Activated CD4-positive, CD25-positive, alpha-beta regulatory T cell (primary cell): Measurements from ENCODE around the gene ATP13A4.
"Not testable (repeated sequence)": the region's sequence is repeated elsewhere in the genome, so short reads cannot be mapped to it uniquely, and the experiment has no call there.

ENCODE experiments used
- DNase-seq, 4 experiments: peaks; one replicate each; lab custom pipeline; 2025; lab: John Stamatoyannopoulos, UW

ATP13A4 gene

GRCh38 chr3:193560870-193561269 is 6.2 kb upstream of the ATP13A4 start:
- no peak for DNase-seq

GRCh38 chr3:193560091-193560490 is 5.4 kb upstream of the ATP13A4 start:
- no peak for DNase-seq

- no peak for DNase-seq
These were observed 4.4 kb upstream of the ATP13A4 start for GRCh38 chr3:193559100-193559499.

- DNase-seq = no peak
These were observed 2.1 kb upstream of the ATP13A4 start for GRCh38 chr3:193556841-193557240.

- no peak for DNase-seq
These were observed 1.1 kb downstream of the ATP13A4 start for GRCh38 chr3:193553586-193553985.

- no peak for DNase-seq
These were observed 1.8 kb downstream of the ATP13A4 start for GRCh38 chr3:193552923-193553322.

- no peak for DNase-seq
These were observed 6.3 kb downstream of the ATP13A4 start for GRCh38 chr3:193548406-193548805.

- no peak for DNase-seq
These were observed 8.6 kb downstream of the ATP13A4 start for GRCh38 chr3:193546129-193546528.

GRCh38 chr3:193545304-193545703 is 9.4 kb downstream of the ATP13A4 start:
- DNase-seq = no peak

GRCh38 chr3:193544289-193544688 is 10.4 kb downstream of the ATP13A4 start:
- DNase-seq = no peak

- no peak for DNase-seq
These were observed 24.2 kb downstream of the ATP13A4 start for GRCh38 chr3:193530231-193531165.

GRCh38 chr3:193526085-193526484 is 28.6 kb downstream of the ATP13A4 start:
- DNase-seq = not testable (repeated sequence)

GRCh38 chr3:193522473-193522872 is 32.2 kb downstream of the ATP13A4 start:
- no peak for DNase-seq

- no peak for DNase-seq
These were observed 34.0 kb downstream of the ATP13A4 start for GRCh38 chr3:193520738-193521137.

GRCh38 chr3:193515966-193516365 is 38.7 kb downstream of the ATP13A4 start:
- no peak for DNase-seq

- DNase-seq = no peak
These were observed 44.5 kb downstream of the ATP13A4 start for GRCh38 chr3:193510154-193510553.

GRCh38 chr3:193509103-193509965 is 45.4 kb downstream of the ATP13A4 start:
- no peak for DNase-seq

- no peak for DNase-seq
These were observed 46.6 kb downstream of the ATP13A4 start for GRCh38 chr3:193508108-193508507.

- DNase-seq = no peak
These were observed 47.1 kb downstream of the ATP13A4 start for GRCh38 chr3:193507566-193507965.

- DNase-seq = no peak
These were observed 47.8 kb downstream of the ATP13A4 start for GRCh38 chr3:193506921-193507320.

- DNase-seq = no peak
These were observed 51.8 kb downstream of the ATP13A4 start for GRCh38 chr3:193502871-193503270.

GRCh38 chr3:193499801-193500485 is 54.8 kb downstream of the ATP13A4 start:
- DNase-seq = no peak
